Activated CD8-positive, alpha-beta T cell treated with anti-CD3 and anti-CD28 coated beads, Interleukin-2, amount 10 ng/mL, durations not matched to agents 7 days and 5 days (primary cell): ENCODE measurements around the gene SLIT1. TPM values are rescaled to one million over a fixed set of nuclear protein-coding genes. Genes with fewer than 3 reads are reported as not detected.
A peak's percentile ranks its signal among the peaks of the same experiment; 100 is the strongest.
"Not testable (repeated sequence)": the region's sequence is repeated elsewhere in the genome, so short reads cannot be mapped to it uniquely, and the experiment has no call there.

ENCODE experiments used
- ATAC-seq: fragments of 150-1000 bp; cut with Tn5 transposase; one replicate; pipeline ENCODE4 v1.10.0; 2021; ENCODE audit warnings: moderate library complexity
- CTCF ChIA-PET: fragments of 350-600 bp; sonication (Branson Sonifier 250); formaldehyde crosslinking; loops from one replicate; lab custom pipeline; 2021; ENCODE audit warnings: antibody characterized with exemption; lab: Charles Lee
- POLR2A ChIA-PET: fragments of 350-600 bp; sonication (Branson Sonifier 250); formaldehyde crosslinking; loops from one replicate; lab custom pipeline; 2021; ENCODE audit warnings: antibody characterized with exemption; lab: Charles Lee
- DNase-seq: peaks from one replicate; pipeline ENCODE4 v3.0.0-alpha.2; 2020
- H3K27ac Mint-ChIP-seq: one replicate; pipeline ENCODE4 v1.8.0; 2021; ENCODE audit warnings: mild to moderate bottlenecking, mixed read lengths
- H3K27me3 Mint-ChIP-seq: one replicate; pipeline ENCODE4 v1.8.0; 2021; ENCODE audit warnings: low read depth, mixed read lengths
- H3K36me3 Mint-ChIP-seq: one replicate; pipeline ENCODE4 v1.8.0; 2021; ENCODE audit warnings: low read depth, mixed read lengths
- H3K4me1 Mint-ChIP-seq: one replicate; pipeline ENCODE4 v1.8.0; 2021; ENCODE audit warnings: low read depth, mixed read lengths
- H3K4me3 Mint-ChIP-seq: one replicate; pipeline ENCODE4 v1.8.0; 2021; ENCODE audit warnings: mild to moderate bottlenecking, mixed read lengths
- H3K9me3 Mint-ChIP-seq: one replicate; pipeline ENCODE4 v1.8.0; 2022; ENCODE audit warnings: mixed read lengths; ENCODE audit not compliant: insufficient read depth
- total RNA-seq, 2 experiments: library from RNA; stranded (reverse); gene quantifications; one replicate each; pipeline ENCODE4 v1.2.3, GENCODE V29; 2021

SLIT1 gene
- total RNA-seq, 2 experiments from 2014 or later: 0.70 to 0.71 TPM

- POLR2A ChIA-PET: no interaction called here
- no peak for ATAC-seq
Measured at GRCh38 chr10:97090035-97090434, 95.7 kb downstream of the SLIT1 start.

GRCh38 chr10:97089209-97089870 lies 96.4 kb downstream of the SLIT1 start:
- ChIA-PET CTCF (interaction anchor here (1.2 to 1.6 kb wide), 2 partner anchors 16 to 107 kb away, joined by 3 to 4 read pairs; no protein-coding TSS in a partner anchor), POLR2A (no interaction called here)
- no peaks in the 10 kb centered on the region for H3K4me1 Mint-ChIP-seq
- H3K27me3 Mint-ChIP-seq: peaks cover 33% of the 10 kb centered on the region
- no peak overlapping the region for H3K4me3 Mint-ChIP-seq
- no peaks in the 10 kb centered on the region for H3K36me3 Mint-ChIP-seq
- no peaks in the 10 kb centered on the region for H3K9me3 Mint-ChIP-seq
- DNase-seq (no peak), ATAC-seq (no peak)
- no peak overlapping the region for H3K27ac Mint-ChIP-seq

More at GRCh38 chr10:97090035-97090434, 95.7 kb downstream of the SLIT1 start:
- no peak overlapping the region for H3K27ac Mint-ChIP-seq
- no peaks in the 10 kb centered on the region for H3K9me3 Mint-ChIP-seq
- H3K4me1 Mint-ChIP-seq: no peaks in the 10 kb centered on the region
- no peaks in the 10 kb centered on the region for H3K36me3 Mint-ChIP-seq
- H3K27me3 Mint-ChIP-seq: peaks cover 36% of the 10 kb centered on the region
- CTCF ChIA-PET: interaction anchor here (1.2 to 1.6 kb wide), 2 partner anchors 17 to 106 kb away, joined by 3 to 4 read pairs; no protein-coding TSS in a partner anchor
- no peak for DNase-seq
- H3K4me3 Mint-ChIP-seq: no peak overlapping the region

GRCh38 chr10:97087296-97087695 lies 98.5 kb downstream of the SLIT1 start:
- CTCF ChIA-PET: interaction anchor here (1.0 kb wide), 1 partner anchor 15 kb away, joined by 5 read pairs; no protein-coding TSS in a partner anchor
- DNase-seq (no peak), ATAC-seq (no peak)
- H3K9me3 Mint-ChIP-seq: no peaks in the 10 kb centered on the region
- H3K27me3 Mint-ChIP-seq: peaks cover 34% of the 10 kb centered on the region
- no peaks in the 10 kb centered on the region for H3K4me1 Mint-ChIP-seq
- no peaks in the 10 kb centered on the region for H3K36me3 Mint-ChIP-seq
- POLR2A ChIA-PET: interaction anchor here (0.7 kb wide), 1 partner anchor 17 kb away, joined by 4 read pairs; no protein-coding TSS in a partner anchor
- no peak overlapping the region for H3K27ac Mint-ChIP-seq
- H3K4me3 Mint-ChIP-seq: no peak overlapping the region

GRCh38 chr10:97086530-97086929 lies 99.2 kb downstream of the SLIT1 start:
- ChIA-PET POLR2A (interaction anchor here (0.7 kb wide), 1 partner anchor 16 kb away, joined by 4 read pairs; no protein-coding TSS in a partner anchor), CTCF (no interaction called here)
- no peak overlapping the region for H3K4me3 Mint-ChIP-seq
- DNase-seq (no peak), ATAC-seq (no peak)
- peaks cover 37% of the 10 kb centered on the region for H3K27me3 Mint-ChIP-seq
- H3K4me1 Mint-ChIP-seq: no peaks in the 10 kb centered on the region
- no peaks in the 10 kb centered on the region for H3K9me3 Mint-ChIP-seq
- no peak overlapping the region for H3K27ac Mint-ChIP-seq
- no peaks in the 10 kb centered on the region for H3K36me3 Mint-ChIP-seq

- CTCF ChIA-PET: interaction anchor here (1.2 to 2.2 kb wide), 3 partner anchors 11 to 127 kb away, joined by 3 to 12 read pairs (median 4); no protein-coding TSS in a partner anchor
- Mint-ChIP-seq H3K4me1 (no peaks in the 10 kb centered on the region), H3K27ac (no peak overlapping the region), H3K27me3 (peaks cover 25% of the 10 kb centered on the region), H3K9me3 (no peaks in the 10 kb centered on the region), H3K36me3 (no peaks in the 10 kb centered on the region), H3K4me3 (no peak overlapping the region)
- no peak for DNase-seq
- POLR2A ChIA-PET: interaction anchor here (0.6 kb wide), 1 partner anchor 371 kb away, joined by 6 read pairs; no protein-coding TSS in a partner anchor
- no peak for ATAC-seq
Measured at GRCh38 chr10:97083228-97083829, 102.4 kb downstream of the SLIT1 start.

GRCh38 chr10:97082575-97082974 lies 103.2 kb downstream of the SLIT1 start:
- peaks cover 23% of the 10 kb centered on the region for H3K27me3 Mint-ChIP-seq
- CTCF ChIA-PET: interaction anchor here (1.0 to 15.2 kb wide), 5 partner anchors 10 to 153 kb away, joined by 4 to 442 read pairs (median 12); no protein-coding TSS in a partner anchor
- POLR2A ChIA-PET, H3K4me3 Mint-ChIP-seq, ATAC-seq, H3K36me3 Mint-ChIP-seq, DNase-seq, H3K27ac Mint-ChIP-seq, H3K9me3 Mint-ChIP-seq, H3K4me1 Mint-ChIP-seq: not testable (repeated sequence)

GRCh38 chr10:97081621-97082235 lies 104.0 kb downstream of the SLIT1 start:
- Mint-ChIP-seq H3K27ac (no peak overlapping the region), H3K4me3 (no peak overlapping the region), H3K9me3 (no peaks in the 10 kb centered on the region), H3K4me1 (no peaks in the 10 kb centered on the region), H3K27me3 (peaks cover 19% of the 10 kb centered on the region), H3K36me3 (no peaks in the 10 kb centered on the region)
- ATAC-seq (peak; percentile 80), DNase-seq (peak; percentile 76)
- ChIA-PET CTCF (interaction anchor here (0.9 to 15.2 kb wide), 10 partner anchors 9 to 153 kb away, joined by 3 to 442 read pairs (median 6); no protein-coding TSS in a partner anchor), POLR2A (no interaction called here)

GRCh38 chr10:97080051-97080776 lies 105.5 kb downstream of the SLIT1 start:
- H3K36me3 Mint-ChIP-seq: no peaks in the 10 kb centered on the region
- H3K4me3 Mint-ChIP-seq: no peak overlapping the region
- CTCF ChIA-PET: interaction anchor here (0.7 to 15.2 kb wide), 5 partner anchors 10 to 124 kb away, joined by 3 to 442 read pairs (median 3); no protein-coding TSS in a partner anchor
- no peak for ATAC-seq
- H3K9me3 Mint-ChIP-seq: no peaks in the 10 kb centered on the region
- no peak for DNase-seq
- POLR2A ChIA-PET: no interaction called here
- H3K27ac Mint-ChIP-seq: no peak overlapping the region
- H3K27me3 Mint-ChIP-seq: peaks cover 17% of the 10 kb centered on the region
- H3K4me1 Mint-ChIP-seq: no peaks in the 10 kb centered on the region

GRCh38 chr10:97079448-97079847 lies 106.3 kb downstream of the SLIT1 start:
- H3K4me1 Mint-ChIP-seq: no peaks in the 10 kb centered on the region
- H3K27ac Mint-ChIP-seq: no peak overlapping the region
- H3K9me3 Mint-ChIP-seq: no peaks in the 10 kb centered on the region
- H3K4me3 Mint-ChIP-seq: no peak overlapping the region
- ChIA-PET POLR2A (no interaction called here), CTCF (interaction anchor here (1.4 to 15.2 kb wide), 2 partner anchors 9 to 125 kb away, joined by 3 to 442 read pairs; no protein-coding TSS in a partner anchor)
- no peaks in the 10 kb centered on the region for H3K36me3 Mint-ChIP-seq
- DNase-seq (no peak), ATAC-seq (no peak)
- peaks cover 17% of the 10 kb centered on the region for H3K27me3 Mint-ChIP-seq

GRCh38 chr10:97078938-97079445 lies 106.8 kb downstream of the SLIT1 start:
- no peak overlapping the region for H3K27ac Mint-ChIP-seq
- no peak for DNase-seq
- H3K4me3 Mint-ChIP-seq: no peak overlapping the region
- ChIA-PET POLR2A (no interaction called here), CTCF (interaction anchor here (1.0 to 15.2 kb wide), 3 partner anchors 9 to 125 kb away, joined by 3 to 442 read pairs (median 3); no protein-coding TSS in a partner anchor)
- no peaks in the 10 kb centered on the region for H3K36me3 Mint-ChIP-seq
- H3K27me3 Mint-ChIP-seq: peaks cover 18% of the 10 kb centered on the region
- H3K9me3 Mint-ChIP-seq: no peaks in the 10 kb centered on the region
- ATAC-seq: no peak
- H3K4me1 Mint-ChIP-seq: no peaks in the 10 kb centered on the region
